SKM-1 treated with dmso at 0.1 percent for 144 hours (cell line): Measurements from ENCODE around the gene LIPC.

Experiments
- DNase-seq: peaks from one replicate; lab custom pipeline; 2025; ENCODE audit not compliant: unreplicated experiment; lab: John Stamatoyannopoulos, UW

LIPC gene

DNA sequence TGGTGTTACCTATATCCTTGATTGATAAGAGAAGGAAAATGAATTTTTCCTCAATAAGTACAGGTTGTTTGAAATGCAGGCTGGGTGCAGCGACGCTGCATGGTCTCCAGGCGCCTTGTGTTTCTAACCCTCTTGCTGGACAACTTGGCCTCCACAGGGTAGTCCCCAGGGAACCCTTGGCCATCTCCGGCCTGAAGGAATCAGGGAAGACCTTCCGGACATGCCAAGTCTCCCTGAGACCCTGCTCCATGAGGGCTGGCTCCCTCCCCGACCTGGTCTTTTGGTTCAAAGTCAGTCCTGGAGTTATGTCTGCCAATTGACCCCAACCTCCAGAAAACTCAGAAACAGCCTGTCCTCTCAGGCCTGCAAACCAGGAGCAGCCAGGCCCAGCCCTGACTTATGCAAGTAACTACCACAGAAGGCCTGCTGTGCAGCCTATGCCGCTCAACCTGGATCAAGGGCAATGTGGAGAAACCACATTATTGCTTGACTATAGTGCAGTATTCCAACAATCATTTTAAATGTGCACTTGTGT is 98.3 kb downstream of the LIPC start:
- no peak for DNase-seq

- DNase-seq = no peak
Observed at GRCh38 chr15:58532126-58532525, 100.3 kb downstream of the LIPC start.

DNA sequence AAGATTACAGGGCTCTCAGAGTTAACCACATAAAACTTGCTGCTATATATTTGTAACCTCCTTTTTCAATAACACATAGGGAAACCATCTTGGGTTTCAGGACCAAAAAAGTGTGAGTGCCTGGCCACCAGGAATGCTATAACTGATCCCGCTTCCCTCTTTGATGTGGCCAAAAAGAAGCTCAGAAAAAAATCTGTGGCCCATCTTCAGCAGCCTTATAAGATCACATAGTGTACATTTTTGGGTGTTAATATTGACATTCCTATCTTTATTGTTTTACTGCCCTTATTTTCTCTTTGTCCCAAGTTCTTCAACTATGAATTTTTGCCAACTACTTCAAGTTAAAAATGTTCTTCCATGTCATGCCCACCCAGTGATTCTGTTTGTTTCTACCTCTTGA is 102.8 kb downstream of the LIPC start:
- no peak for DNase-seq

DNA sequence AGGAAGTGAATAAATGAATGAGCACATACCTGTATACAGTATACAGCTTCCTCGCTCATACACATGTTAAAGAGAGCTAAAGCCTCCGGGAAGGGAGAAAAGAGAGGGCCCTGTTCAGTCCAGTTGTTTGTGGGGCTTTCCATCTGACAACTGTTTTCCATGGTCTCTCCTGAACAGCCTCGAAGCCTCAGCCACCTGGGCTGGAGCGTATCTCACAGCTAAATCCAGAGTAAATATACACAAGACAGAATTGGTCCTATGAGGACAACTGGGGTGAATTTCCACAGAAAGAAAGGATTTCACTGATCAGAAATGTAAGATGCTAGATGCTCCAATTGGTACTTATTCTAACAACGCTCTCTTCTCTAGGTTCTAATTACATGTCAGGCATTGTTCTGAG is 103.5 kb downstream of the LIPC start:
- no peak for DNase-seq

DNA sequence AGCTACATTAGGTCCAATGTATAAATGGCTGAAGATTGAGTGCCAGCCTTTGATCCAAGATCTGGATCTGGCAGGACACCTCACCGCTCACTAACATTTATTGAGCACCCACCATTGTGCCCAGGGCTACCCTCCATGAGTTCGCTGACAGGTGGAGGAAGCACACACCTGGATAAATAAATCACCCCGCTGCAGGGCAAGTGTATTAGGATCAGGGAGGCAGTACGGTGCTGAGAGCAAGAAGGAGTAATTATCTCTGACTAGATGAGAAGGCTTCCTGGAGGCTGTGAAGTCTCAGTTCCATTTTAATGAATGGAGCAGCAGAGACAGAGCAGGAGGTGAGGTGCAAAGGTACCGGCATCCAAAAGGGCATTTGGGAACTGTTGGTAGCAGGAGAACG is 104.1 kb downstream of the LIPC start:
- DNase-seq = no peak

GRCh38 chr15:58536414-58536813 is 104.6 kb downstream of the LIPC start:
- DNase-seq = no peak

DNA sequence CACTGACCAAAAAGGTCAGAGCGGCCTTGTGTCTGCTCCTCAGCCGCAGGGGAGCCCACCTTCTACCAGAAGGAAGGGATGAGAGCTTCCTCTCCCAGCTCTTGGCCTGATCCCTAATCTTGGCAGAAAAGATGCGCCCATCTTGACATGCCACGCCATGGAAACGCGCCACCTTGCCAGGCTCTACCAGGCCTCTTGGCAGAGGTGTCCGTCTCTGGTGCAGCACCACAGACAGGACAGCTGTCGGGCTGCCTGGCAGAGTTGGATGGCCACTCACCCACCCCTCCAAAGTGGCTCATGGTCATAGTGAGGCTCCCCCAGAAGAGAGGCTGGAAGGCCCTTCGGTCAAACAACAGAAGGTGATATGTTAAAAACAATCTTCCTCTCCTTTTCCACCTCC is 105.2 kb downstream of the LIPC start:
- DNase-seq = no peak

DNA sequence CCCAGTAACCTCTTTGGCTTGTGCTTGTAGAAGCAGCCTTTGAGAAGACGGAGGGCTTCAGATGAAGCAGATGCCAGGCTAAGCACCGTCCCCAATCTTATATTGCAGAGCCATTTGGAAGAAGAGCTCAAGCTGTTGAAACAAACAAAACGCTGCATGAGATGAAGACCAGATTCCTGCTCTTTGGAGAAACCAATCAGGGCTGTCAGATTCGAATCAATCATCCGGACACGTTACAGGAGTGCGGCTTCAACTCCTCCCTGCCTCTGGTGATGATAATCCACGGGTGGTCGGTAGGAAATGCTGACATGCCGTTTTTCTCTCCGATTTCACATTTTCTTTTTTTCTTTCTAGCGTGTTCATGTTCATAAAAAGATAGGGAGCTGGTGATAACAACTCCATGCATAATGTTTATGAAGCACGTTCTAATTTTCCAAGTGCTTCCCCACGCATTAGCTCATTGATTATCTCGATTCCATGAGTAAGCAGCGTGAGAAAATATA is 106.5 kb downstream of the LIPC start:
- DNase-seq = no peak

GRCh38 chr15:58538901-58539300 is 107.1 kb downstream of the LIPC start:
- no peak for DNase-seq

- no peak for DNase-seq
Observed at GRCh38 chr15:58539548-58539947, 107.8 kb downstream of the LIPC start.

GRCh38 chr15:58541410-58542087 is 109.8 kb downstream of the LIPC start:
- no peak for DNase-seq

DNA sequence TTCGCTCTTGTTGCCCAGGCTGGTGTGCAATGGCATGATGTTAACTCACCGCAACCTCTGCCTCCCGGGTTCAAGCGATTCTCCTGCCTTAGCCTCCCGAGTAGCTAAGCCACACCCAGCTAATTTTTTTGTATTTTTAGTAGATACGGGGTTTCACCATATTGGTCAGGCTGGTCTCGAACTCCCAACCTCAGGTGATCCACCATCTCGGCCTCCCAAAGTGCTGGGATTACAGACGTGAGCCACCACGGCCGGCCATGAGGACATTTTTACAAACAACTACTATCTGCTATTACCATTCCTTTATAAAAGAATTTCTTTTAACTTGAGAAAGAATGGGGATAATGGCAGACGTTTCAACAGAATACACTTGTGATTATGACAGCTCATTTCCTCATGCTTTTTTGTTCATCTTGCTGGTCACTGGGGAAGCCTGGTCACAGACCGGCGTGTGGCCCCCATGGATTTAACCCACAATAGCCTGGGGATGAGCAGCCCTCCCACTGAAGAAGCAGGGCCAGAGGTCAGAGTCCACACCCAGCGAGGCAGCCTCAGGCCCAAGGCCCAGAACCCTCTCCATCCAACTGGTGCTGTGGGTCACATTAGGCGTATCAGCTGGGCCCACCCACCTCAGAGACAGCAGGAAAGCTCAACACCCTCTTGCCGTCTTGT is 112.0 kb downstream of the LIPC start:
- no peak for DNase-seq

- DNase-seq = no peak
Observed at GRCh38 chr15:58544756-58545155, 113.0 kb downstream of the LIPC start.

DNA sequence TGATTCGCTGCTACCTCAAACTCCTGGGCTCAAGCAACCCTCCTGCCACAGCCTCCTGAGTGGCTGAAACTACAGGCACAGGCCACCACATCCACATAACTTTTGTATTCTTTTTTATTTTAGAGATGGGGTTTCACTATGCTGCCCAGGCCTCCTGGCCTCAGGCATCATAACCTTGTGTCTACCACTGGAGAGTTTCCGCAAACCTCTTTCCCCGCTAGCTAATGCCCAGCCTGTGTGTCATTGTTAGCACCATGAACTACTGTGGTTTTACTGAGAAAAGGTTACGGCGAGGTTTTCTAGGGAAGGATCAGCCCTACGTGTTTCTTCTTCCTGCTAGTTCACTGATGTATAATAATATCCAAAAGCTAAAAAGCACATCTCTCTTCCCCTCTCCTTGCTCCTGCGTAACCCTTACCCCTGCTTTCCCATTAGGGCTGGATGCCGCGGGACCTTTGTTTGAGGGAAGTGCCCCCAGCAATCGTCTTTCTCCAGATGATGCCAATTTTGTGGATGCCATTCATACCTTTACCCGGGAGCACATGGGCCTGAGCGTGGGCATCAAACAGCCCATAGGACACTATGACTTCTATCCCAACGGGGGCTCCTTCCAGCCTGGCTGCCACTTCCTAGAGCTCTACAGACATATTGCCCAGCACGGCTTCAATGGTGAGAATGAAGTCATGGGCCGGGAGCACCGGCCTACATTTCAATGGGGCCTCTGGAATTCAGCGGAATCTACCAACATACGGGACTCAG is 113.7 kb downstream of the LIPC start:
- DNase-seq = no peak

DNA sequence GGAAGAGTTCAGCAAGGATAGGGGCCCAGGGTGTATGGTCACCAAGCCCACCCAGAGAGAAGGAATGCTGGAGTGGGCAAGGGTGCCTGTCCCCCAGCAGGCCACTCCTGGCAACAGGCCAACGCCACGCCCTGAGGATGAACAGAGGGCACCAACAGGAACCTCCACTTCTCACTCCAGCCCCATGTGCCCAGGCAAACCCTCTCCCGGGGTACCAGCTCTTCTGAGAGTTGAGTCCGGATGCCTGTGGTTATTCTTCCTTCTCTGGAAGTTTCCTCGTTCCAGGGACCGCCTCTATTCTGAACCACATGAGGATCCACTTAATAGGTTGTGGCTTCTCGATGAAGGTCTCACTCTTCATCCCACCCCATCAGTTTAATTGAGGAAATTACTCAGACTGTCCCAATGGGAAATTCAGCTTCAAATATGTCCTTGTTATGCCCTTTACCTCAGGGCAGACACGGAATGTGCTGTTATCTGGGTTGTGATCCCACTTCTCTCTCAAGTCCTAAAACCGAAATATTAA is 114.3 kb downstream of the LIPC start:
- DNase-seq = no peak

DNA sequence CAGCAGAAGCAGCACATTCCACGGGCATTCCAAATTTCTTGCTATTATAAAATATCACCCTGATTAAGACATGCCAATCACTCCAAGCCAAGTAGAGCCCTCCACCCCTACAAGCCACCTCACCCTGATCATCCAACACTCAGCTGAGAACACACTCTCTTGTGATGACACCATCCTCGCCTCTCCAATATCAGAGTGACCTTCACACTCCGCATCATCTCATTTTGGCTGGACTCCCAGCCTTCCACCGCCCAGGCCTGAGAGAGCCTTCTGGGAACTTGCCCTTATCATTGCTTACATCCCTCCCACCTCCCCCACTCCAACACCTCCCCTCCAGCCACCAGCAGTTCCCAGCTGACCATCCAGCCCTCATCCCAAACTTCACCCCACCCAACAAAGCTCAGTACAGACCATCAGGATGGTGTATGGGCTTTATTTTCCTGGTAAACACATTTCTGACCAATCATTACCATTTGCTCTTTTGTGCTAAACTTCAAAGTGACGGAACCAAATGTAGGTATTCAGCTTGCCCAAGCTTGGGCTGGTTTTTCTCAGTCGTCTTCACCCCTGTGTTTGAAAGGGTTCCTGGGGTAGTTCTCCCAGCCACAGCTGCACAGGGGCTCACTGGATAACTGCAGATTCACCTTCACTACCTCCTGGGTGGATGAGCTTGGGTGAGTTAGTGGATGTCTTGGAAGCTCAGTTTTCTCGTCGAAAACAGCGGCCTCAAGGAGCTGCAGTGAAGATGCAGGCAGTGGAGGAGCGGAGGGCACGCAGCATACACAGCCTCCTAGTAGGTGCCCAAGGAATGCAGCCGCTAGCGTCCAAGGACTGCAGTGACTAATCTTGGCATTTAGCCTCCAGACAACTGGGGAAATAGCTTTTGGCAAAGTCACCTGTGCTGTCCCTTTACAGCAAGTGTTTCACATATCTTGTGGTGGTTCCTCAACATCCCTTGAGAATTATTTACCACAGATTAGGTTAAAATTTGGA is 115.1 kb downstream of the LIPC start:
- DNase-seq = no peak

- no peak for DNase-seq
Observed at GRCh38 chr15:58547628-58548307, 116.0 kb downstream of the LIPC start.

DNA sequence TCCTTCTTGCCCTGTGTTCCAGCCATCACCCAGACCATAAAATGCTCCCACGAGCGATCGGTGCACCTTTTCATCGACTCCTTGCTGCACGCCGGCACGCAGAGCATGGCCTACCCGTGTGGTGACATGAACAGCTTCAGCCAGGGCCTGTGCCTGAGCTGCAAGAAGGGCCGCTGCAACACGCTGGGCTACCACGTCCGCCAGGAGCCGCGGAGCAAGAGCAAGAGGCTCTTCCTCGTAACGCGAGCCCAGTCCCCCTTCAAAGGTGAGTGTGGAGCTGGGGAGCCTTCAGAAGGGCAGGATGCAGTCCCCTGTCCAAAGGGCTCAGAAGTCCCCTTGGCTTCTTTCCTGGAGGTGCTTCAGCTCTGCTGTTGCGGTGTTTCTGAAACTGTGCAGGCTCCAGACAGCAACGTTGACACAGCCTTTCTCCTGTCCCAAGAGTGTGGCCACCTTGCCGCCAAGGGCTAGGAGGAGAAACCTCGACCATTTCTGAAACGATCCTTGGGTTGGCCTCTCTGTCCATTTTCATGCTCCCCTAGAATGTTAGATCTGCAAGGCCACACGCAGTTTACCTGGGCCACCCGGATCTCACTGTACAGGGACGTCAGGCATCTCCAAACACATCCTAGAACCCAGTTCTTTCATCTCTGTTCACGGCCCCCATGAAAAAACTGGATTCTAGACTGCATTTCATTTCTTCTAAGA is 116.7 kb downstream of the LIPC start:
- DNase-seq = no peak
